IgD-negative memory B cell (primary cell): Measurements from ENCODE around the gene MAP9. TPM values are rescaled to one million over a fixed set of nuclear protein-coding genes. Genes with fewer than 3 reads are reported as not detected.

Source experiments
- H3K27ac Mint-ChIP-seq, 3 donors: one replicate each; pipeline ENCODE4 v1.8.0; 2020 to 2022; ENCODE audit warnings: mild to moderate bottlenecking in 3 of 3, mixed read lengths in 3 of 3, moderate library complexity in 1 of 3
- H3K27me3 Mint-ChIP-seq: one replicate; pipeline ENCODE4 v1.8.0; 2021; ENCODE audit warnings: mixed read lengths
- H3K36me3 Mint-ChIP-seq: one replicate; pipeline ENCODE4 v1.8.0; 2020; ENCODE audit warnings: mild to moderate bottlenecking, mixed read lengths
- H3K4me1 Mint-ChIP-seq, 3 donors: one replicate each; pipeline ENCODE4 v1.8.0; 2020 to 2022; ENCODE audit warnings: mixed read lengths in 3 of 3, mild to moderate bottlenecking in 1 of 3
- H3K4me3 Mint-ChIP-seq, 4 donors: one replicate each; pipeline ENCODE4 v1.8.0; 2020 to 2022; ENCODE audit warnings: mild to moderate bottlenecking in 4 of 4, mixed read lengths in 4 of 4, moderate library complexity in 3 of 4
- H3K9me3 Mint-ChIP-seq, 3 donors: one replicate each; pipeline ENCODE4 v1.8.0; 2020 to 2021; ENCODE audit warnings: mixed read lengths in 3 of 3, mild to moderate bottlenecking in 1 of 3
- polyA plus RNA-seq: library from polyadenylated mRNA; unstranded; fragments of 300-500 nt; fragmentation: Illumina TruSeq; gene quantifications from one replicate; pipeline ENCODE4 v1.2.3, GENCODE V29; 2021

Gene MAP9
- polyA plus RNA-seq, 1 donor from 2014 or later: 7.4 TPM

DNA sequence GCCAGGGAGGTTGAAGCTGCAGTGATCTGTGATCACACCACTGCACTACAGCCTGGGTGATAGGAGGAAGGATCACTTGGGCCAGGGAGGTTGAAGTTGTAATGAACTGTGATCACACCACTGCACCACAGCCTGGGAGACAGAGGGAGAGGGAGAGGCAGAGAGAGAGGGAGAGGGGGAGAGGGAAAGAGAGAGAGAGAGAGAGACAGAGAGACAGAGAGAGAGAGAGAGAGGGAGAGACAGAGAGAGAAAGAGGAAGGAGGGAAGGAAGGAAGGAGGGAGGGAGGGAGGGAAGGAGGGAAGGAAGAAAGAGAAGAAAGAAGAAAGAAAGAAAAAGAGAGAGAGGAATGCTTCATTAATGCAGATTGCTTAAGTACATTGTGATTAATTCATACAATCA lies 15.2 kb upstream of the MAP9 start:
- H3K27me3 Mint-ChIP-seq: peaks cover 8% of the 10 kb centered on the region
- peaks cover 2% of the 10 kb centered on the region for H3K36me3 Mint-ChIP-seq
- H3K27ac Mint-ChIP-seq: no peak overlapping the region
- no peaks in the 10 kb centered on the region for H3K9me3 Mint-ChIP-seq
- H3K4me1 Mint-ChIP-seq: peaks cover 0 to 3% (median 0%) of the 10 kb centered on the region in 3 donors
- no peak overlapping the region for H3K4me3 Mint-ChIP-seq

DNA sequence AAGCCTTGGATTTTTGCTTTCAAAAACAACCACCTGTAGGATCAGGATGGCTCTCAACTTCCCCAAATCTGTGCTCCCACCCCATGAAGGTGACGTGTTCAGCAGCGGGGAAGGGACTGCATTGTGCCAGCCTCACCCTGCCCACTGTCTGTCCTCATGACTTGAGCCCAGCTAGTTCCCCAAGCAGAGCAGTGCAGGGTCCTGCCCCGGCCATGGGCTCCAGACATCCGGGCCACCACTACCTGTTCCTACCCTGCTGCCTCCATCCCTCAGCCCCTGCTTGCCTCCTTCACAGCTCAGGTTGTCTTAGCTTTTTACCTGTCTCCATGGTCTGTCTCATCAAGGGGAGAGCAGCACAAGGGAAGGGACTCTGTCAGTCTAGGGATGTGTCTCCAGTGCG lies 11.4 kb upstream of the MAP9 start:
- Mint-ChIP-seq H3K36me3 (peaks cover 2% of the 10 kb centered on the region), H3K4me3 (peak overlapping the region in 1 of 4 donors; percentile 39), H3K27ac (no peak overlapping the region), H3K27me3 (peaks cover 4% of the 10 kb centered on the region), H3K4me1 (no peaks in the 10 kb centered on the region), H3K9me3 (no peaks in the 10 kb centered on the region)

DNA sequence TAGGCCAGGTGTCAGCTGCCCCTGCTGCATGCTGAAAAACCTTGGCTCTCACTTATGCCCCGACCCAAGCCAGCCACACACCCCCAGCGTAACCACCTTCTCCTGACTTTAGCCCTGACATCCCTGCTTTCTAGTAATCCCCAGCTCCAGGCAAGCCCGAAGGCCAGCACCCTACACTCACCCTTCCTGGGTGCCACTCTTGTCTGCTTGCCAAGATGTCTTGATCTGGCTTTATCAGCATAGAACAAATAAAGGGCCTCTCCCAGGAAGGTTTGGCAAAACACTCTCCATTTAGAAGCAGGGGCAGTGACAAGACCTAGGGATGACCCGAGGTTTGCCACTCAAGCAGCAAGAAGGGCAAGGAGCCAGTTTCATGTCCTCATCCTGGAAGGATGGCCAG lies 6.8 kb upstream of the MAP9 start:
- Mint-ChIP-seq H3K36me3 (peaks cover 2% of the 10 kb centered on the region), H3K4me3 (no peak overlapping the region), H3K4me1 (no peaks in the 10 kb centered on the region), H3K27me3 (peaks cover 2% of the 10 kb centered on the region), H3K9me3 (no peaks in the 10 kb centered on the region), H3K27ac (peak overlapping the region in 1 of 3 donors; percentile 52)

DNA sequence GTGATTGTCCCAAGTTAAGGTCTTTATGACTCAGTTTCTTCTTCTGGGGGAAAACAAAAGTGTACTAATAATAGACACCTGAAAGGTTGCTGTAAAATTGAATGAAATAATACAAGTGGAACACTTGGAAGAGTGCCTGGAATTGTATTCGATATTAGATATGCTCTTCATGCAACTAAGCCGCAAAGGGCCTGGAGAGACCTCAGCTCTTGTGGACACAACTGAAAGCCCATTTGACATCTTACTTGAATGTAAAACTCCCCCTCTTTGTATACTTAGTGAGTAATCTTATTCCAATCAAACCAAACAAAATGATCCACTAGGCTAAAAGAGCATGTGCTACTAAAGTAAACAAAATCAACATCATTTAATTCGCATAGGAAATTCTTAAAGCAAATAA lies 511 bp upstream of the MAP9 start:
- Mint-ChIP-seq H3K4me3 (peak overlapping the region; percentile 85 to 97 (median 94)), H3K27me3 (no peaks in the 10 kb centered on the region), H3K36me3 (no peaks in the 10 kb centered on the region), H3K27ac (peak overlapping the region; percentile 95 to 99 (median 97)), H3K4me1 (peaks cover 8 to 11% (median 9%) of the 10 kb centered on the region in 3 donors), H3K9me3 (peaks cover 0 to 5% (median 0%) of the 10 kb centered on the region in 3 donors)

DNA sequence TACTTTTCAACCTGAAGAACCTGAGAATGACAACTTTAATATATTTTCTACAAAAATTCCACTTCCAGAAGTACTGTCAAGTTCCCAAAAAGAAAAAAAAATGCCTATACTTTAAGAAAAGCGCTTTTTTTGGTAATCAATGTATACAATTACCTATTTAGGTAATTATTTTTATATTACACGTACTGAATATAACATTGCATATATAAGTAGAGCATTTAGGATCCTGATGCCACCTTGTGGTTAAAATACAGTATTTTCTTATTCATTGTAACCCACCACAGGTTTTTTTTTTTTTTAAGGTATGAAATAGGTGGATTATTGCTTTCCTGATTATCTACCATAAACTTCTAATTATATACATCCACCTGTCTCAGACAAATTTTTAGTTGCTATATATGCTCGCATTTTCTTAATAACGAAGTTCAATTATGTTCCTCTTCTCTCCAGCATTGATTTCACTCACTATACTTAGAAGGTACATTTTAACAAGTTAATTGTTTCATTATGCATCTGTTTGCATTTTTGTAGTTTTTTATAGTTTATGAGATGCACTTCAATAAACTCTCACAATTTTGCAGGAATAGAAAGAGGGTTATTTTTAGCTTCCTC lies 5.2 kb downstream of the MAP9 start:
- no peaks in the 10 kb centered on the region for H3K36me3 Mint-ChIP-seq

GRCh38 chr4:155367608-155368007 lies 9.2 kb downstream of the MAP9 start:
- no peaks in the 10 kb centered on the region for H3K9me3 Mint-ChIP-seq
- H3K27ac Mint-ChIP-seq: no peak overlapping the region
- no peak overlapping the region for H3K4me3 Mint-ChIP-seq
- no peaks in the 10 kb centered on the region for H3K27me3 Mint-ChIP-seq
- H3K36me3 Mint-ChIP-seq: peaks cover 7% of the 10 kb centered on the region
- no peaks in the 10 kb centered on the region for H3K4me1 Mint-ChIP-seq

More for the DNA sequence above, 5.2 kb downstream of the MAP9 start:
- no peaks in the 10 kb centered on the region for H3K9me3 Mint-ChIP-seq
- peak overlapping the region in 1 of 3 donors; percentile 39 for H3K27ac Mint-ChIP-seq
- peaks cover 3 to 8% (median 5%) of the 10 kb centered on the region in 3 donors for H3K4me1 Mint-ChIP-seq
- H3K4me3 Mint-ChIP-seq: peak overlapping the region in 1 of 4 donors; percentile 29
- H3K27me3 Mint-ChIP-seq: no peaks in the 10 kb centered on the region

DNA sequence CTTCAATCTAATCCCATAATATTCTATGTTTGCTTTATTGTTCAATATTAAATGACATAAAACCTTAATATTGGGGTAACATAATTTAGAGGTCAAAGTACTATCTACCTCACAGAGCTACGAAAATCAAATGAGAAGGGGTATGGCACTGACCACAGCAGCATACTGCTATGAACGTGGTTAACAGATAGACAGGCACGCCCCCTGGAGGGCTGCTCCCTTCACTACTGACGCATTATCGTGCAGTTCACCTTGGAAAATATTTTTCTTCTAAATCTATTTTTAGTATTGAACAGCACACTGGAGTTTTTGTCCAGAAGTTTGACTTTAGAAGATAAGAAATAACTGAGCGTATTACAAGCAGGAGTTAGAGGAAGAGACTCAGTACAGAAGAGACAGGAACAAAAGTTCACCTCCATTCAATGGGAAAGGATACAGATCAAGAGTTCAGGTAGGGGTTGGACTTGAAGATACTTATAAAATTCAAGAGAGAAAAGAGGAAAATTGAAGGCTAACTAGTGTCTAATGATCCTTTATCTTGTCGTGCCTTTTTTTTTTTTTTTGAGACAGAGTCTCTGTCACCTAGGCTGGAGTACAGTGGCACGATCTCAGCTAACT lies 22.7 kb downstream of the MAP9 start:
- H3K36me3 Mint-ChIP-seq: peaks cover 12% of the 10 kb centered on the region
- peak overlapping the region in 1 of 3 donors; percentile 74 for H3K27ac Mint-ChIP-seq
- H3K4me3 Mint-ChIP-seq: no peak overlapping the region
- H3K9me3 Mint-ChIP-seq: no peaks in the 10 kb centered on the region
- peaks cover 0 to 1% (median 0%) of the 10 kb centered on the region in 3 donors for H3K4me1 Mint-ChIP-seq
- H3K27me3 Mint-ChIP-seq: no peaks in the 10 kb centered on the region

GRCh38 chr4:155342142-155342541 lies 34.6 kb downstream of the MAP9 start:
- H3K27ac Mint-ChIP-seq: no peak overlapping the region
- H3K27me3 Mint-ChIP-seq: no peaks in the 10 kb centered on the region
- no peak overlapping the region for H3K4me3 Mint-ChIP-seq
- peaks cover 5% of the 10 kb centered on the region for H3K36me3 Mint-ChIP-seq
- peaks cover 0 to 1% (median 0%) of the 10 kb centered on the region in 3 donors for H3K9me3 Mint-ChIP-seq
- no peaks in the 10 kb centered on the region for H3K4me1 Mint-ChIP-seq

- Mint-ChIP-seq H3K27ac (no peak overlapping the region), H3K36me3 (peaks cover 5% of the 10 kb centered on the region), H3K27me3 (no peaks in the 10 kb centered on the region), H3K4me1 (no peaks in the 10 kb centered on the region), H3K9me3 (peaks cover 0 to 1% (median 0%) of the 10 kb centered on the region in 3 donors), H3K4me3 (no peak overlapping the region)
Measured at GRCh38 chr4:155339999-155340398, 36.8 kb downstream of the MAP9 start.

- H3K4me1 Mint-ChIP-seq: no peaks in the 10 kb centered on the region
- H3K36me3 Mint-ChIP-seq: peaks cover 5% of the 10 kb centered on the region
- peaks cover 0 to 1% (median 0%) of the 10 kb centered on the region in 3 donors for H3K9me3 Mint-ChIP-seq
- H3K27me3 Mint-ChIP-seq: no peaks in the 10 kb centered on the region
- no peak overlapping the region for H3K4me3 Mint-ChIP-seq
- no peak overlapping the region for H3K27ac Mint-ChIP-seq
Measured at GRCh38 chr4:155339588-155339987, 37.2 kb downstream of the MAP9 start.

DNA sequence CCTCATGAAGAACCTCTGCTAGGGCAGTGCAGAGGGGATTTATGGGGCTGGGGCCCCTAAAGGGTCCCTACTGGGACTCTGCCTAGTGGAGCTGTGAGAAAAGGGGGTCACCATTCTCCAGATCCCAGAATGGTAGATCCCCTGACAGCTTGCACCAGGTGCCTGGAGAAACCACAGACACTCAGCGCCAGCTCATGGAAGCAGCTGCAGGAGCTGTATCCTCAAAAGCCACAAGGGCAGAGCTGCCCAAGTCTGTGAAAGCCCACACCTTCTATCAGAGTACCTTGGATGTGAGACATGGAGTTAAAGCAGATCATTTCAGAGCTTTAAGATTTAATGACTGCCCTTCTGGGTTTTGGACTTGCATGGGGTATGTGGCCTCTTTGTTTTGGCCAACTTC lies 38.6 kb downstream of the MAP9 start:
- Mint-ChIP-seq H3K4me3 (no peak overlapping the region), H3K36me3 (peaks cover 5% of the 10 kb centered on the region), H3K27ac (no peak overlapping the region), H3K27me3 (no peaks in the 10 kb centered on the region), H3K9me3 (peaks cover 0 to 1% (median 0%) of the 10 kb centered on the region in 3 donors), H3K4me1 (no peaks in the 10 kb centered on the region)

DNA sequence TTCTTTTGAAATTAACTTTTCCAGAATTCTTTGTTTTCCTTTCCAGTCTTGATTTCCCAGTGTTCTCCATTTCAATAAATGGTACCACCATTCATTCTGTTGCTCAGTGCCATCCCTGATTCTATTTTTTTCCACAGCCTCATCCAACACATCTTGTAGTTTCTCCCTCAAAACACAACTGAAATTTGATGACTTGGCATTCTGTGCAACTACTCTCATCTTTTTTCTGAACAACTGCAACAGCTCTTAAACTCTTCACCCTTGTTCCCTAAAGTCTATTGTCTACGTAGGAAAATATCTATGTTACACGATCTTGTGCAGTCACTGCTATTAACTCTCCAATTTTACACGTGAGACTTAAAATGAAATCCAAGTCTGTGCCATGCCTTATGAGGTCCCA lies 40.5 kb downstream of the MAP9 start:
- Mint-ChIP-seq H3K36me3 (peaks cover 2% of the 10 kb centered on the region), H3K9me3 (peaks cover 0 to 1% (median 0%) of the 10 kb centered on the region in 3 donors), H3K4me3 (no peak overlapping the region), H3K4me1 (no peaks in the 10 kb centered on the region), H3K27me3 (no peaks in the 10 kb centered on the region), H3K27ac (no peak overlapping the region)

- Mint-ChIP-seq H3K9me3 (no peaks in the 10 kb centered on the region), H3K27me3 (no peaks in the 10 kb centered on the region), H3K27ac (no peak overlapping the region), H3K36me3 (no peaks in the 10 kb centered on the region), H3K4me1 (no peaks in the 10 kb centered on the region), H3K4me3 (no peak overlapping the region)
Measured at GRCh38 chr4:155331478-155331877, 45.3 kb downstream of the MAP9 start.

DNA sequence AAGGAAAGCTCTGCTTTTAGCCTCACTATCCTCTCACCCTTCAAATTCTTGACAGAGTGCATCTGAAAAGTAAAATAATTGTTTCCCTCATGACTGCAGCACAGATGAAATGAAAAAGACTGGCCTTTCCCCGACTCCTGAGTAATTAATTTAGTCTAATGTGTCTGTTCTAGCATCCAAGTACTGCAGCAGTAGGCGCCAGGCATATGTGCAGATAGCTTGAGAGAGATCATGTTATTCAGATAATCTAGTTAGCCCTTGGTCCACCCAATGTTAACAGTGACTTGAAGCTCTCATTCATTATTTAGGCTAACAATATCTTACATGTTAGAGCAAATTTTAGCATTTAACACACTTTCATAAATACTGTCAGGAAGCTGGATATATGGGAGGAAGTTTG lies 54.0 kb downstream of the MAP9 start:
- no peak overlapping the region for H3K4me3 Mint-ChIP-seq
- H3K36me3 Mint-ChIP-seq: no peaks in the 10 kb centered on the region
- H3K9me3 Mint-ChIP-seq: peaks cover 0 to 2% (median 0%) of the 10 kb centered on the region in 3 donors
- peaks cover 5% of the 10 kb centered on the region for H3K27me3 Mint-ChIP-seq
- no peaks in the 10 kb centered on the region for H3K4me1 Mint-ChIP-seq
- H3K27ac Mint-ChIP-seq: no peak overlapping the region

GRCh38 chr4:155321006-155321405 lies 55.8 kb downstream of the MAP9 start:
- no peak overlapping the region for H3K27ac Mint-ChIP-seq
- peaks cover 5% of the 10 kb centered on the region for H3K27me3 Mint-ChIP-seq
- no peak overlapping the region for H3K4me3 Mint-ChIP-seq
- H3K9me3 Mint-ChIP-seq: peaks cover 0 to 2% (median 0%) of the 10 kb centered on the region in 3 donors
- H3K4me1 Mint-ChIP-seq: no peaks in the 10 kb centered on the region
- no peaks in the 10 kb centered on the region for H3K36me3 Mint-ChIP-seq

DNA sequence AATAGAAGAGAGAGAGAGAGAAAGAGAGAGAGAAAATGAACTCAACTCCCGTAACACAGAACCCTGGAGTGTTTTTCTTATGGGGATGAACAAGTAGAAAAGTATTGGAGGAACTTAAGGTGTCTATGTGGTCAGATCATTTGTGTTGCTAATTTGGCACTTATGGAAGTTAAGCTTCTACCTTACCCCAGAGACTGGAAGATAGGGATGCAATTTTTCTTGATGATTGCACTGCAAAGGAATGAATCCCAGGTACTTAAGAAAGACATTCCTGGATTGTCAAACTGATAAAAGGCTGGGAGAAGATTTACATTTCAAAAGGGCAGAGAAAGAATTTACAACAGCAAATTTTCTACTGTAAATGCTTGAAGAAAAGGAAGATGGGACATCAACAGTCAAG lies 57.2 kb downstream of the MAP9 start:
- Mint-ChIP-seq H3K4me1 (no peaks in the 10 kb centered on the region), H3K9me3 (peaks cover 1 to 3% (median 2%) of the 10 kb centered on the region in 3 donors), H3K4me3 (no peak overlapping the region), H3K27me3 (peaks cover 5% of the 10 kb centered on the region), H3K27ac (no peak overlapping the region), H3K36me3 (peaks cover 1% of the 10 kb centered on the region)
